Activated CD4-positive, alpha-beta memory T cell treated with anti-CD3 and anti-CD28 coated beads for 36 hours (primary cell): ENCODE measurements around the gene LMF1. TPM values are rescaled to one million over a fixed set of nuclear protein-coding genes. Genes with fewer than 3 reads are reported as not detected.
"Not testable (repeated sequence)": the region's sequence is repeated elsewhere in the genome, so short reads cannot be mapped to it uniquely, and the experiment has no call there.

Experiments used
- CTCF ChIA-PET: fragments of 350-600 bp; sonication (Branson Sonifier 250); formaldehyde crosslinking; loops from one replicate; lab custom pipeline; 2021; ENCODE audit warnings: antibody characterized with exemption, inconsistent platforms; lab: Charles Lee
- POLR2A ChIA-PET: fragments of 350-600 bp; sonication (Branson Sonifier 250); formaldehyde crosslinking; loops from one replicate; lab custom pipeline; 2021; ENCODE audit warnings: antibody characterized with exemption; lab: Charles Lee
- DNase-seq: peaks from one replicate; pipeline ENCODE4 v3.0.0-alpha.2; 2020
- H3K27ac Mint-ChIP-seq: one replicate; pipeline ENCODE4 v1.8.0; 2021; ENCODE audit warnings: mixed read lengths
- H3K27me3 Mint-ChIP-seq: one replicate; pipeline ENCODE4 v1.8.0; 2021; ENCODE audit warnings: mixed read lengths
- H3K36me3 Mint-ChIP-seq: one replicate; pipeline ENCODE4 v1.8.0; 2021; ENCODE audit warnings: mixed read lengths
- H3K4me1 Mint-ChIP-seq: one replicate; pipeline ENCODE4 v1.8.0; 2021; ENCODE audit warnings: low read depth, mixed read lengths
- H3K4me3 Mint-ChIP-seq: one replicate; pipeline ENCODE4 v1.8.0; 2021; ENCODE audit warnings: mild to moderate bottlenecking, mixed read lengths
- H3K9me3 Mint-ChIP-seq: one replicate; pipeline ENCODE4 v1.8.0; 2021; ENCODE audit warnings: mixed read lengths
- intact Hi-C: fragments of 100-400 bp; cut with micrococcal nuclease; formaldehyde crosslinking; loops from one replicate; pipeline ENCODE4 v1.15.1; 2023
- total RNA-seq, 2 experiments: library from RNA; stranded (reverse); gene quantifications; one replicate each; pipeline ENCODE4 v1.2.3, GENCODE V29; 2021

Gene LMF1
- total RNA-seq, 2 experiments from 2014 or later, result 14.4 to 15.4 TPM

DNA sequence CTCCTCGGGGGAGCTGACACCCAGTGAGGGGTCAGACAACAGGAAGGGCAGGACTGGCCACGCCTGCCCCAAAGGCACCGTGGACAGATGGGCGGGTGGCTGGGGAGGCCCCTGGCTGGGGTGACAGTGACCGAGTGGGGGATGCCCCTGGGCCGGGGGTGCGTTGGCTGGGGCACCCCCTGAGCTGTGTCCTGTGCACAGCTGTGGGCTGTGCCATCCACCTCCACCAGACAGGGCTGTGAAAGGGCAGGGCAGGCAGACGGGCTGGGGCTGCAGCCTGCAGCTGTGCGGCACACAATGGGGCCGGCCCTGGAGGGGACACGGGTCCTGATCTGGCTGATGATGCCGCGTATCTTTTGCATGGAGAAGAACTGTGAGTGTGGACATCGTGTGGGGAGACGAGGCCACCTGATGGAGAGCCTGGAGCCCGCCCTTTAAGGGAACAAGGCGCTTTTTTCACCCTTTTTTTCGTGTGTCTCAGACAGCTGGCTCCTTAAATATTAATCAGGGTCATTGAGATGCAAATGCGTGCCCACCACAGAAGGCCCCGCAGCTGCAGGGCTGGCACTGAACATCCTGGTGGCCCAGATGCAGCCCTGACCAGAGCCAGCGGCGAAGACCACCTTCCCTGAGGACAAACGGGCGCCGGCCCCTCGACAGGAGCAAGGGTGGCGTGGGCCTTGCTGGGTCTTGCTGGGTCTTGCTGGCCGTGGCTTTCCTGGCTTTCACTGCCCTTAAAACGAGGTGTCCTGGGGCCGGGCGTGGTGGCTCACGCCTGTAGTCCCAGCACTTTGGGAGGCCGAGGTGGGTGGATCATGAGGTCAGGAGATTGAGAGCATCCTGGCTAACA is 127.8 kb downstream of the LMF1 start:
- intact Hi-C loops, result no loop called here
- Mint-ChIP-seq H3K4me3 (no peak overlapping the region), H3K36me3 (no peaks in the 10 kb centered on the region), H3K9me3 (no peaks in the 10 kb centered on the region), H3K4me1 (no peaks in the 10 kb centered on the region), H3K27ac (no peak overlapping the region), H3K27me3 (no peaks in the 10 kb centered on the region)
- POLR2A ChIA-PET, result no interaction called here
- CTCF ChIA-PET, result no interaction called here
- DNase-seq, result no peak

DNA sequence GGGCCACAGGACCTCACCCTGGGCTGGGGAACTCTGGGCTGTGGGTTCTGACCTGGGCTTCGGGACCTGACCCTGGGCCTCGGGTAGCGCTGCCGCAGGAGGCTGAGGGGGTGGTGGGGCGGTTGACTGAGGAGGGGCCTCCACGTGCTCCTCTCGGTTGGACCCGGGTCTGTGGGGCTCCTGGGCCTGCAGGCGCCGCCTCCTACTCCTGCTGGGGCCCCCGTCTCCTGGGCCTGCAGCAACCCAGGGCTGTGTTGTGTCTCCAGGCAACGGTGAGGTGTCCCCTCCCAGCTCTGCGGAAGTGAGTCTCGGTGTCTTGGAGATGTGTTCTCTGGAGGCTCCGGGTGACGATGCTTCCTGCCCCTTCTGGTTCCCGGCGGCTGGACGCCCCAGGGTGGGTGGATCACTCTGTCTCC is 128.7 kb downstream of the LMF1 start:
- intact Hi-C loops, result no loop called here
- DNase-seq, result no peak
- Mint-ChIP-seq H3K4me3 (no peak overlapping the region), H3K9me3 (peaks cover 1% of the 10 kb centered on the region), H3K36me3 (no peaks in the 10 kb centered on the region), H3K4me1 (no peaks in the 10 kb centered on the region), H3K27me3 (no peaks in the 10 kb centered on the region), H3K27ac (no peak overlapping the region)
- CTCF ChIA-PET, result no interaction called here
- POLR2A ChIA-PET, result no interaction called here

DNA sequence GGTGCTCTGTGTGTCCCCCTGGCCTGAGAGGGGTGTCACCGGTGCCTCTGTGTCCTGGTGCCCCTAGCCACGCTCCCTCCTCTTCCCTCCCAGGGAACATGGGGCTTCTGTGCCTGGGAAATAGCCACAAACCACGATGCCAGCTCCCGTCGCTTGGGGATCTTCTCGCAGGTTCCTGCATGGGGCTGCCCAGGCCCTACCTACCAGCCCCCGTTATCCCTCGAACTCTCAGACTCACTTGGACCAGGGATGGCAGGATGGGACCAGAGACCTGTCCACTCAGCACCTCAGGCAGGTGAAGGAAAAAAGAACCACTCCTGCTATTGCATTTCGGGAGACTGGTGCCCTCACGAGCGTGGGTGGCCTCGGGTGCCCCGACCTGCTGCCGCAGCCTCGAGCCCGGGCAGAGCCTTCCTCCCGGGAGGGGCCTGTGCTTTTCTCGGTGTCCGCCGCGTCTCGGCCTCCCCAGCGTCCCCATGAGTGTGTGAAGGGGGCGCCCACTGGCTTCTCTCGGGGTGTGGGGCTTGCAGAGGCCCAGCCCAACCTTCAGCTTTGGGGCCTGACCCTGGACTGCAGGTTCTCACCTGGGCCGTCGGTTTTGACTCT is 129.2 kb downstream of the LMF1 start:
- DNase-seq, result no peak
- H3K4me3 Mint-ChIP-seq, result no peak overlapping the region
- ChIA-PET CTCF (no interaction called here), POLR2A (no interaction called here)
- no peaks in the 10 kb centered on the region for H3K4me1 Mint-ChIP-seq
- no peaks in the 10 kb centered on the region for H3K27me3 Mint-ChIP-seq
- H3K36me3 Mint-ChIP-seq, result no peaks in the 10 kb centered on the region
- H3K9me3 Mint-ChIP-seq, result peaks cover 5% of the 10 kb centered on the region
- no peak overlapping the region for H3K27ac Mint-ChIP-seq
- intact Hi-C loops, result no loop called here

DNA sequence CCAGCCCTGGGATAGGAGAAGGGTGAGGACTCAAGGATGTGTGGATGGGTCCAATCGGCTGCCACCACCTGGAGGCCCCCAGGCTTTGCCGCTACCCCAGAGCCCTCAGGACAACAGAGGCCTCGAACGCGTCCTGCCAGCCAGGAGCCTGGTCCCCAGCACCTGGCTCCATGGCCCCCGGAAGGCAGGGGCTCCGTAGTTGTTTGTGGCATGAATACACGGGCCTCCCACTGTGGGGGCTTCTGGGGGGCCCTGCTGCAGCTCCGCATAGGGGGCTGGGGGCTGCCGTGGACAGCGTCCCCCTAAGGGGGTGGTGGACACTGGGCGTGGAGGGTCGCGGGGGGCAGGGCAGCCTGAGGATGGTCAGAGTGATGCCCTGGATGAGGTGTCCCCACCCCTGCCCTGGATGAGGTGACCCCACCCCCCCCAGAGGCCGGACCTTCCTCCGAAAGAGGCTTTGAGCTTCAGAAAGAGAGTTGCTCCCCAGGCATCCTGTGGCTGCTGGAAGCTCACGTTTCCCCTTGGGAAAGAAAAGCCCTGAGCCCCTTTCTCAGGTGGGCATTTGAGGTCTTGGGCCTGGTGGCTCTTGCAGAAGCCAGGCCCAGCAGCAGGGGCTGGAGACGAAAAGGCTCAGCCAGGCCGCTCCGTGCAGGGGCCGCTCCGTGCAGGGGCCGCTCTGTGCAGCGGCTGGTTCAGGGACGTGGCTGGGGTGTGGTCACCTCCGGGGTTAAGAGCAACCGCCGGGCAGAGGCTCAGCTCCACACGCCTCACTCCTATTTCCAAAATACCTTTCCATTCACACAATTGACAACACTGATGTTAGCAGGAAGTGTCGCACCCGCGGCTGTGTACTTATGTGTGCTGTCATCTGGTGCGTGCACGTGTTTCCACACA is 130.0 kb downstream of the LMF1 start:
- CTCF ChIA-PET, result no interaction called here
- no peaks in the 10 kb centered on the region for H3K36me3 Mint-ChIP-seq

DNA sequence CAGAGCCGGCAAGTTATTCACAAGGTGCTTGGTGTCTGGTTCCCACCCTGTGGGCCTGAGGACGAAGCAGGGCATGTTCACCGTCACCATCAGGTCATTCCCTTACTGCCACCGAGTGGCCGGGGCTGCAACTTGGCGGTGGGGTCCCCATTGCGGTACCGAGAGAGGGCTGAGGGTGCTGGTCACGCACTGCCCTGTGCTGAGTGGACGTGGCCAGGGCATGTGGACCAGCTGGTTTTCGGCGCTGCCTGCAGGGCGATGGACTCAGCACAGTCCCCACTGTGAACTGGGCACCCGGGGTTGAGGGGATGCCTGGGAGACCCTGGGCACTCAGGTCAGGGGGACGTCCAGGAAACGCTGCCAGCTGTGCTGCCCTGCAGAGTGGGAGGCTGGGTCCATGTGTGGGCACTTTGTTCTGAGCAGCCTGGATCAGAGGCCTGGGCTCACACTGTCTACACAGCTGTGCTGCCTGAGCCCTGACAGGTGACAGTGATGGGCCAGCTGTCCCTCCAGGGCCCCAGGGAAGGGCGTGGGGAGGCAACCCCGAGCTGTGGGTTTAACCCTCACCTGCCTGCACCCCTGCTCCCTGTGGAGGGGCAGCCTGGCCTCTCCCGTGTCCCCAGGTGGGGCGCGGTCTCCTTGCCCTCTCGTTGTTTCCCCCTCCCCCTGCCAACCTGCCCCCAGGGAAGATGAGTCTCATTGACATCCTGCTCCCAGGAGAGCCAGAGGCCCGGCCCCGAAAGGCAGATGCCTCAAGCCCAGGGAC is 131.0 kb downstream of the LMF1 start:
- POLR2A ChIA-PET, result no interaction called here
- Mint-ChIP-seq H3K27me3 (no peaks in the 10 kb centered on the region), H3K4me3 (no peak overlapping the region), H3K36me3 (no peaks in the 10 kb centered on the region), H3K4me1 (no peaks in the 10 kb centered on the region), H3K9me3 (peaks cover 16% of the 10 kb centered on the region), H3K27ac (no peak overlapping the region)
- DNase-seq, result no peak
- CTCF ChIA-PET, result no interaction called here
- intact Hi-C loops, result no loop called here

More for the DNA sequence above, 130.0 kb downstream of the LMF1 start:
- POLR2A ChIA-PET, result no interaction called here
- Mint-ChIP-seq H3K9me3 (peaks cover 12% of the 10 kb centered on the region), H3K27ac (no peak overlapping the region), H3K4me1 (no peaks in the 10 kb centered on the region), H3K27me3 (no peaks in the 10 kb centered on the region), H3K4me3 (no peak overlapping the region)
- intact Hi-C loops, result no loop called here
- DNase-seq, result no peak

DNA sequence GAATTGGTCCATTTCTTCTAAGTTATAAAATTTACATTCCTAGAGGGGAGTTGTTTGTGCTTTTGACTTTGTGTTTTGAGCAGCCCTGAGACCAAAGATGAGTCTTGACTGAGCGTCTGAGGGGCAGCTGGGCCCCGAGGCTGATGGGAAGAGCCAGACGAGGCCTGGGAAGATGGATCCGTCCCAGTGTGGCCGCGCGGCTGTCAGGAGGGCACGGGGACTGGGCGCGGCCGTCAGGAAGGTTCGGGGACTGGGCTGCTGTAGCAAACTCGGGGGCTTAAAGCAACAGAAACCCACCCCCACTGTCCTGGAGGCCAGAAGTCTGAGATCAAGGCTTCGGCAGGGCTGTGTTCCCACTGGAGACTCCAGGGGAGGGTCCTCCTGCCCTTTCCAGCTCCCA is 132.0 kb downstream of the LMF1 start:
- Mint-ChIP-seq H3K27me3 (no peaks in the 10 kb centered on the region), H3K9me3 (peaks cover 16% of the 10 kb centered on the region), H3K27ac (no peak overlapping the region), H3K4me1 (no peaks in the 10 kb centered on the region), H3K36me3 (no peaks in the 10 kb centered on the region), H3K4me3 (no peak overlapping the region)
- DNase-seq, result no peak
- ChIA-PET POLR2A (no interaction called here), CTCF (no interaction called here)
- intact Hi-C loops, result no loop called here

DNA sequence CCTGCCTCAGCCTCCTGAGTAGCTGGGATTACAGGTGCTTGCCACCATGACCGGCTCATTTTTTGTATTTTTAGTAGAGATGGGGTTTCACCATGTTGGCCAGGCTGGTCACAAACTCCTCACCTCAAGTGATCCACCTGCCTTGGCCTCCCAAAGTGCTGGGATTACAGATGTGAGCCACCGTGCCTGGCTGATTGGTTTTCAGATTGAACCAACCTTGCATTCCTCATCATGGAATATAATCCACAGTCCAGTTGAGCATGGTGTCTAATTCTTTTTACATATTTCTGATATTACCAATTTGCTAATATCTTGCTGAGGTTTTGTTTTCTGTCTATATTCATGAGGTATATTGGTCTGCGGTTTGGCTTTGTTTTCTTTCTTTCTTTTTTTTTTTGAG is 134.0 kb downstream of the LMF1 start:
- CTCF ChIA-PET, result not testable (repeated sequence)

DNA sequence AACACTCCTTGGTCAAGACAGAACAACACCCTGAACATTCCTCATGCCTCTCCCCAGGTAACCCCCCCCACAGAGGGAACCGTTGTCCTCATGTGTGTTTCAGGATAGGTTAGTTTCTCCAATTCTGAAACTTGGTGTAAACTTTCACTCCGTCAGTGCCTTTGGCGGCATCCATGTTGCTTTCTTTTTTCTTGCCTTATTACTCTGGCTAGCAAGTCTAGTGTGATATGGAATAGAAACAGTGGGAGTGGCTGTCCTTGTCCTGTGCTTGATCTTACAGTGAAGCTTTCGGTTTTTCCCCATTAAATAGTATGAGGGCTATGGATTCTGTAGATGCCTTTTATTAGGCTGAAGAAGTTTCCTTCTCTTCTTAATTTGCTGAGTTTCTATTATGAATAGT is 134.6 kb downstream of the LMF1 start:
- H3K27me3 Mint-ChIP-seq, result no peaks in the 10 kb centered on the region
- H3K4me3 Mint-ChIP-seq, result no peak overlapping the region
- H3K36me3 Mint-ChIP-seq, result no peaks in the 10 kb centered on the region
- no peak for DNase-seq
- ChIA-PET POLR2A (no interaction called here), CTCF (no interaction called here)
- peaks cover 16% of the 10 kb centered on the region for H3K9me3 Mint-ChIP-seq
- H3K27ac Mint-ChIP-seq, result no peak overlapping the region
- intact Hi-C loops, result no loop called here
- H3K4me1 Mint-ChIP-seq, result no peaks in the 10 kb centered on the region

More for the DNA sequence above, 134.0 kb downstream of the LMF1 start:
- H3K27ac Mint-ChIP-seq, H3K4me3 Mint-ChIP-seq, H3K27me3 Mint-ChIP-seq, intact Hi-C loops, DNase-seq, POLR2A ChIA-PET, H3K4me1 Mint-ChIP-seq, H3K36me3 Mint-ChIP-seq: not testable (repeated sequence)
- peaks cover 16% of the 10 kb centered on the region for H3K9me3 Mint-ChIP-seq

DNA sequence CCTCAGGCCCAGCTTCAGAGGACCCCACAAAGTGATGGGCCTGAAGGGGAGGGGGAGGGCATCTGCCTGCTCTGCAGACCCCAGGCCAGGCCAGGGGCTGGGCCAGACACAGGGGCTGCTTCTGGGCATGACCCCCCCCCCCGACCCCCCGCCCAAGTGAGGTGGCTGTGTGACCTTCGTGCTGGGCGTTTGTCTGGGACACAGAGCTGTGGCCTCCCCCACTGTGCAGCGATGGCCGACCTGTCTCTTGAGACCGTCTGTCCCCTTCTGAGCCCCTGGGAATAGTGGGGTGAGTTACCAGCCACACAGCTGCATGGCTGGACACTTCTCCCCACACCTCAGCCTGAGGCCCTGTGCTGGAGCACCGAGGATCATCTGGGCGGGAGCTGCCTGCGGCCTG is 135.4 kb downstream of the LMF1 start:
- no peak for DNase-seq
- Mint-ChIP-seq H3K36me3 (no peaks in the 10 kb centered on the region), H3K4me1 (no peaks in the 10 kb centered on the region), H3K4me3 (no peak overlapping the region), H3K27me3 (no peaks in the 10 kb centered on the region), H3K27ac (no peak overlapping the region), H3K9me3 (peaks cover 16% of the 10 kb centered on the region)
- CTCF ChIA-PET, result no interaction called here
- POLR2A ChIA-PET, result no interaction called here
- intact Hi-C loops, result no loop called here

DNA sequence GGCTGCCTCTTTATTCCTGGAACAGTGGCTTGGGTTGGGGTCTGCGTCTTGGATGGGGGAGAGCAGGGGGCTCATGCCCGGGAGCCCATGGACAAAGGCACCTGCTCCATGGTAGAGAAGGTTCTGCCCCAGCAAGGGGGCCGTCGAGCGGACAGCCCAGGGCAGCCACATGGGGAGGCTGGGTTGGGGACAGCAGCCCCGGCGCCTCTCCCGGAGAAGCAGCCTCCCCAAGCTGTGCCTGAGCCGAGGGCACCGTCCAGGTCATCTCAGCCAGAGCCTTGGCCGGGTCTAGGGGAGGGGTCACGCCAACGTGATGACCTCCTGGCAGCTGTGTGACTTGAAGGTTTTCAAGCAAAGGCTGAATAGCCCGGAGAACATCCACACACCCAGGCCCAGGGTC is 137.4 kb downstream of the LMF1 start:
- peaks cover 16% of the 10 kb centered on the region for H3K9me3 Mint-ChIP-seq
- H3K27ac Mint-ChIP-seq, result no peak overlapping the region
- CTCF ChIA-PET, result no interaction called here
- no peaks in the 10 kb centered on the region for H3K27me3 Mint-ChIP-seq
- no peak overlapping the region for H3K4me3 Mint-ChIP-seq
- H3K36me3 Mint-ChIP-seq, result no peaks in the 10 kb centered on the region
- H3K4me1 Mint-ChIP-seq, result no peaks in the 10 kb centered on the region
- intact Hi-C loops, result no loop called here
- DNase-seq, result no peak
- POLR2A ChIA-PET, result no interaction called here

DNA sequence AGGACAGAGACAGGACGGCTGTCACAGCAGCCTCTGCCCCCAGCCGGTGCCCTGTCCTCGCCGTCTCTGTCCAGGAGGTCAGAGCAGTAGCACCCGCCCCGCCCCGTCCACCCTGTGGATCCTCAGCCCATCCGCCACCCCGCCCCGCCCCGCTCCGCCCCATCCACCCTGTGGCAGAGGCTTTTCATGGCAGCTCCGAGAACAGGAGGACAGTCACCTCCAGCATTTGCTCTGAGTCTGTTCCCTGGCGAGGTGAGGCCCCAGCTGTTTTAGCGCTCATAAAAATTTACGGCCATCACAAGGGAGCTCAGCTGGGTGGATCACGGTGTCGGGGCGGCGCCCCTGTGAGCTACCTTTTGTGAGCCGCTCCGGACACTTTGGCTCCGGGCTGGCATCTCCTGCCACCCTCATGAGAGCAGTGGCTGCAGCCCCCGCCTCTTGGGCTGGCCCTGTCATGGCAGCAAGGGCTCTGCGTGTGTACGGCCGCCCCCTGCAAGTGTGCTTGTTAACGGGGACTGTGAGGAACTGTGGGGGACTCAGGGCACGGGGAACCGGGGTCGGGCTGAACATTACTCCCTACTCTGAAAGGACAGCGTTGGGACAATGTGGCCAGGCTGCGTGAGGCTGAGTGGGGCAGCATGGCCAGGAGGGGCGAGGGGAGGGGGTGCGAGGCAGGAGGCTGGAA is 138.0 kb downstream of the LMF1 start:
- Mint-ChIP-seq H3K4me1 (no peaks in the 10 kb centered on the region), H3K27me3 (no peaks in the 10 kb centered on the region), H3K9me3 (peaks cover 16% of the 10 kb centered on the region), H3K4me3 (no peak overlapping the region), H3K36me3 (no peaks in the 10 kb centered on the region), H3K27ac (no peak overlapping the region)
- intact Hi-C loops, result no loop called here
- POLR2A ChIA-PET, result no interaction called here
- no peak for DNase-seq
- CTCF ChIA-PET, result no interaction called here
